ENCODE data around the gene CEP97.
"Not testable (repeated sequence)": the region's sequence is repeated elsewhere in the genome, so short reads cannot be mapped to it uniquely, and the experiment has no call there.

- not testable (repeated sequence) for TF ChIP-seq CTCF, POLR2A (IDR thresholded peaks at IDR 0.05)
Measured at GRCh38 chr3:101753386-101754113, 29.1 kb downstream of the CEP97 start.

Measured in right lobe of liver (tissue), 4 donors.